Stimulated activated CD4-positive, alpha-beta T cell treated with anti-CD3 and anti-CD28 coated beads, Interleukin-4, amount 100 ng/mL, for 48 hours (primary cell): ENCODE measurements around the gene PRPH.
"Not testable (repeated sequence)": the region's sequence is repeated elsewhere in the genome, so short reads cannot be mapped to it uniquely, and the experiment has no call there.

Experiments used
- DNase-seq, 2 donors: peaks; one replicate each; pipeline ENCODE4 v3.0.0-alpha.2; 2020; ENCODE audit warnings: low read depth in 2 of 2

Gene PRPH

DNA sequence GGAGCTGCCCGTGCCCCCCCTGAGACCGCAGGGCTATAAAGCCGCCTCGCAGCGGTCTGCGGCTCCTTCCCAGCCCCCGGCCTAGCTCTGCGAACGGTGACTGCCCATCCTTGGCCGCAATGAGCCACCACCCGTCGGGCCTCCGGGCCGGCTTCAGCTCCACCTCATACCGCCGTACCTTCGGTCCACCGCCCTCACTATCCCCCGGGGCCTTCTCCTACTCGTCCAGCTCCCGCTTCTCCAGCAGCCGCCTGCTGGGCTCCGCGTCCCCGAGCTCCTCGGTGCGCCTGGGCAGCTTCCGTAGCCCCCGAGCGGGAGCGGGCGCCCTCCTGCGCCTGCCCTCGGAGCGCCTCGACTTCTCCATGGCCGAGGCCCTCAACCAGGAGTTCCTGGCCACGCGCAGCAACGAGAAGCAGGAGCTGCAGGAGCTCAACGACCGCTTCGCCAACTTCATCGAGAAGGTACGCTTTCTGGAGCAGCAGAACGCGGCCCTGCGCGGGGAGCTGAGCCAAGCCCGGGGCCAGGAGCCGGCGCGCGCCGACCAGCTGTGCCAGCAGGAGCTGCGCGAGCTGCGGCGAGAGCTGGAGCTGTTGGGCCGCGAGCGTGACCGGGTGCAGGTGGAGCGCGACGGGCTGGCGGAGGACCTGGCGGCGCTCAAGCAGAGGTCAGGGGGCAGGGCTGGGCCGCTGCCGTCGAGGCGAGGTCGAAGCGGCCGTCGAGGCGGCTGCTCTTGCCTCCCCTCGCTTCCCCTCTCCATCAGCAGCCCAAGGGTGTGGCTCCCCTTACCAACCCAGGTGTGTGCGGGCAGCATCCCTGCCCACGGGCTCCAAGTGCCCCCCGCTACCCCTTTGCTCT lies at the start of gene PRPH:
TSS of gene PRPH (plus strand) at position 66 of the 855 bp plus-strand sequence. CDS start at position 120, 54 bp downstream.
- no peak for DNase-seq

GRCh38 chr12:49251357-49251756 lies 43.6 kb upstream of the PRPH start:
- DNase-seq = no peak

GRCh38 chr12:49253033-49253623 lies 41.8 kb upstream of the PRPH start:
- DNase-seq = no peak

GRCh38 chr12:49255456-49255855 lies 39.5 kb upstream of the PRPH start:
- DNase-seq = not testable (repeated sequence)

DNA sequence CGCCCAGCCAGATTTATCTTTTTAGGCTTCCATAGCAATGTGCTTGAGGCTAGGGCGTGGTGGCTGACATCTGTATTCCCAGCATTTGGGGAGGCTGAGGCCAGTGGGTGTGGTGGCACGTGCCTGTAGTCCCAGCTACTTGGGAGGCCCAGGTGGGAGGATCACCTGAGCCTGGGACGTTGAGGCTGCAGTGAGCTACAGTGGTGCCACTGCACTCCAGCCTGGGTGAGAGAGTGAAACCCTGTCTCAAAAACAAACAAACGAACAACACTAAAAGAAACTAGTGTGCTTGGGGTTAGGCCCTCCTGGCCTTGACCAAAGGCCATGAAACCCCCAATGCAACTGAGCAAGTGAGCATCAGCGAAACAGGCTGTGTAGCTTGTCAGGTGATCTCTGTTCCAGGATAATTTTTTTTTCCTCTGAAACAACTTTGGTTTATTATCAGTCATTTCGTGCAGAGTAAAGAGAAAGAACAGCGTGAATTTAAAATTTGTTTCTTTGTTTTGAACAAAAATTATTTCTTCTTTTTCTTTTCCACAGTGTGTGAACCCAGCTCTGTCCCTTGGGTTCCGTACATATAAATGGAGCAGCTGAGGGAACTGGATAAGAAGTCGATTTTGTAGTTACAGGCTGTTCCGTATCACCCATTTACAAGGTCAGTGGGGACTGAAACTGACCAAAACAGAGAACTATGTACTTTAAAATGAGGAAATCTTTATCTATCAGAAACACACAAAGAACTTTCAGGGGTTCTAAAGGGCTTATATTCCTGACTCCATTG lies 38.9 kb upstream of the PRPH start:
- DNase-seq = no peak

DNA sequence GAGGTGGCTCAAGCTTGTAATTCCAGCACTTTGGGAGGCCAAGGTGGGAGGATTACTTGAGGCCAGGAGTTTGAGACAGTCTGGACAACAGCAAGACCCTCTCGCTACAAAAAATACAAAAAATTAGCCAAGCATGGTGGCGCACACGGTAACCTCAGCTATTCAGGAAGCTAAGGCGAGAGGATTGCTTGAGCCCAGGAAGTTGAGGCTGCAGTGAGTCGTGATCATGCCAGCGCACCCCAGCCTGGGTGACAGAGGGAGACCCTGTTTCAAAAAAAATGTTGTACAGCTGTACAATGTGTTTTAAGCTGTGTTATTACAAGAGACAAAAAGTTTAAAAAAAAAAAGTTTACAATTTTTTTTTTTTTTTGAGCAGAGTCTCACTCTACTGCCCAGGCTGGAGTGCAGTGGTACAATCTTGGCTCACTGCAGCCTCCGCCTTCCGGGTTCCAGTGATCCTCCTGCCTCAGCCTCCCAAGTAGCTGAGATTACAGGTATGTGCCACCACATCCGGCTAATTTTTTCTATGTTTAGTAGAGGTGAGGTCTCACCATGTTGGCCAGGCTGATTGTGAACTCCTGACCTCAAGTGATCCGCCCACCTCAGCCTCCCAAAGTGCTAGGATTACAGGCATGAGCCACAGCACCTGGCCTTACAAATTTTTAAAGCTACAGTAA lies 37.3 kb upstream of the PRPH start:
- not testable (repeated sequence) for DNase-seq

DNA sequence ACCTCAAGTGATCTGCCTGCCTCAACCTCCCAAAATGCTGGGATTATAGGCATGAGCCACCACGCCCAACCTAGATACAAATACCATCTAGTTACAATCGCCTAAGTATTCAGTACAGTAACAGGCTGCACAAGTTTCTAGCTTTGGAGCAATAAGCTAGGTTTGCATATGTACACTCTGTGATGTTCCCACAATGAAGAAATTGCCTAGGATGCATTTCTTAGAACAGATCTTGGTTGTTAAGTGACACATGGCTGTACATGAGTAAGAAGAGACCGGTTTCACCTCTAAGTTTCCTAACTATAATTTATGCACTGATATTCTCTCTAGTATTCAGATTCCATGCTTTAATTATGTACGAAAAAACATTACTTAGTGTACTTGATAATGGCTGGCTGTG lies 35.5 kb upstream of the PRPH start:
- DNase-seq = no peak

DNA sequence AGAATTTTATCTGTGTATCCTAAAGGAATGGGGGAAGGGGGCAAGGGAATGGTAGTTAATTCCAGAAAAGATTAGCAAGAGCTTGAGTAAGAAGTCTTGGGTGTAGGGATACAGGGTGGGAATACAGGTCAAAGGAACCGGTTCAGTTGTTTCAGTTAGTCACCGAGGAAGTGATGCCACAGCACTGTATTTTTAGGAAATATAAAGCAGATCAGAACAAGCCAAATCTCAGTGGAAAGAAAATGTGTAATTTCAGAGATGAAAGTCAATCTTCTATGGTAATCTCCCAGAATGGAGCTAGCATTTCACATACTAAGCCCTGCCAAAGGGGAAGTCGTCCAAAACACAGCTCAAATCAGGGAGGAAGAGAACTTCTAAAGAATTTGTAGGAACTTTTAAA lies 34.8 kb upstream of the PRPH start:
- DNase-seq = no peak

- DNase-seq = no peak
Measured at GRCh38 chr12:49260571-49261363, 34.2 kb upstream of the PRPH start.

- DNase-seq = no peak
Measured at GRCh38 chr12:49261721-49262120, 33.2 kb upstream of the PRPH start.

- DNase-seq = no peak
Measured at GRCh38 chr12:49263400-49263763, 31.6 kb upstream of the PRPH start.

DNA sequence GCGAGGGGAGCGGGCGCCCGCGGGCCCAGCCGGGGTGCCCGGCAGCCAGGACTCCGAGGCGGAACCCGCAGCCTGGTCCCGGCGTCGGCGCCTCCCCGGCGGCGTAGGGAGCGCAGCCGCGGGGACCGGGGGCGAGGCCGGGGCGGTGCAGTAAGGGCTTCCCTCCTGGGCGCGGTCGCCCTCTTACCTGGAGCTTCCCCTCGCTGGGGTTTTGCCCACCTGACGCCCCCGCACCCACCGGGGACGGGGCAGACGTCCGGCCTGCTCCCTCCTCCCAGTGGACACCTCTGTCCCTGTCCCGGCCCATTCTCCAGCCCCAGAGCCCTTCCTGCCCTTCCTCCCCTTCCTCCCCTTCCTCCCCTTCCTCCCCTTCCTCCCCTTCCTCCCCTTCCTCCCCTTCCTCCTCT lies 30.5 kb upstream of the PRPH start:
- DNase-seq = peak; percentile 37 to 39

GRCh38 chr12:49264873-49265792 lies 29.8 kb upstream of the PRPH start, which contains the start of gene TUBA1C:
TUBA1C (plus strand) TSS chr12:49265082; CDS start chr12:49265182, 100 bp downstream.
- peak; percentile 89 to 91 for DNase-seq

GRCh38 chr12:49269191-49269590 lies 25.8 kb upstream of the PRPH start:
- not testable (repeated sequence) for DNase-seq

GRCh38 chr12:49272790-49273725 lies 21.9 kb upstream of the PRPH start:
- DNase-seq = no peak

DNA sequence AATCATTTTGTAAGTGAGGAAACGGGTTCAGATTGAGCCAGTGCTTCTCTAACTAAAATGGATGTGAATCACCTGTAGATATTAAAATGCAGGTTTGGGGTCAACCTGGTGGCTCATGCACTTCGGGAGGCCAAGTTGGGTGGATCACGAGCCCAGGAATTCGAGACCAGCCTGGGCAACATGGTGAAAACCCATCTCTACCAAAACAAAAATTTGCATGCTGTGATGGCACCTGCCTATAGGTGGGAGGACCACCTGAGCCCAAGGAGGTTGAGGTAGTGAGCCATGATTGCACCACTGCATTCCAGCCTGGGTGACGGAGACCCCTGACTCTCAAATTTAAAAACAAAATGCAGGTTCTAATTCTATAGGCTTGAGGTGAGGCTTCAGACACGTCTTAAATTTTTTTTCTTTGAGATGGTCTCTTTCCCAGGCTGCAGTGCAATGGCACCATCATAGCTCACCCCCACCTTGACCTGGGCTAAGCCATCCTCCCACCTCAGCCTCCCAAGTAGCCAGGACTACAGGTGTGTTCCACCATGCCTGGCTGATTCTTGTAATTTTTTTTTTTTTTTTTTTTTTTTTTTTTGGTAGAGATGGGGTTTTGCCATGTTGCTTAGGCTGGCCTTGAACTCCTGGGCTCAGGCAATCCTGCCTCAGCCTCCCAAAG lies 21.1 kb upstream of the PRPH start:
- no peak for DNase-seq

DNA sequence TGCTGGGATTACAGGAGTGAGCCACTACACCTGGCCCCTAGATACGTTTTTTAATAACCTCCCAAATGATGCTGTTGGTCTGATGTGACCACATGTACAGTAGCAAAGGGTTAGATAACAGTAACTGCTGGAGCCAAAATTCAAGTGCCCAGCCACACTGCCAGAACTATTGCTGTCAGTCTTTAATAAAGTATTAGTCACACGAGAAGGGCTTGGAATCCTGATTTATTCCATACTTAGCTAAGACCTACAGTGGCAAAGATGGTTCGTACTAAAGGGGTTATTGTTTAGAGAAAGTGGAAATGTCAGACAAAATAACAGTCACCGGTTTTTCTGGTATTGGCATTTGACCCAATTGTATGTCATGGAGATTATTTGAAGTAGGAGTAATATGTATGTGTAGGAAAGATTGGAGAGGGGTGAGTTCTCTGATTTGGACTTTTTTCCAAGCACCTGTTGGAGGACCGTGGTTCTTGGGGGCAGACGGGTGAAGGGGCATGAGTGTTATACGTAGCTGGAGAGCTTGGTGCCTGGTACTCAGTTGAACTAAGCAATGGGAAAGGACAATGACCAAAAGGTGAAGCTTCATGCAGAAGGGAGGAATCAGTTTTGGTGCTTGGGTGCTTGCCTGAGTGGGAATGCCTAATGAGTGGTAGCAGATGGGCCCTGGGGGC lies 20.4 kb upstream of the PRPH start:
- DNase-seq = no peak
